HepG2 (cell line): ENCODE results near the gene SPATA13. TPM values are rescaled to one million over a fixed set of nuclear protein-coding genes. Genes with fewer than 3 reads are reported as not detected.

Experiments used
- ATF1 ChIP-seq: IDR thresholded peaks from 2 replicates; pipeline ENCODE4 v1.6.1; 2016; ENCODE audit warnings: mild to moderate bottlenecking, control low read depth
- CSRNP1 ChIP-seq: sonication (generic); formaldehyde crosslinking; IDR thresholded peaks from 2 replicates; pipeline ENCODE4 v1.8.1; 2023; ENCODE audit warnings: mild to moderate bottlenecking, missing genetic modification reagents
- FOXM1 ChIP-seq: sonication (generic); formaldehyde crosslinking; IDR thresholded peaks from 2 replicates; pipeline ENCODE4 v1.5.0; 2020; ENCODE audit warnings: missing genetic modification reagents
- FOXP1 ChIP-seq, 2 experiments: fragments of 450-650 bp in 1 of 2; IDR thresholded peaks; 2 replicates each; pipeline ENCODE4 v1.6.1; 2017 to 2018; ENCODE audit warnings: antibody characterized with exemption in 1 of 2
- HIC2 ChIP-seq: sonication (generic); formaldehyde crosslinking; IDR thresholded peaks from 2 replicates; pipeline ENCODE4 v1.9.0; 2022; ENCODE audit warnings: low read depth, missing genetic modification reagents
- HMG20A ChIP-seq: IDR thresholded peaks from 2 replicates; pipeline ENCODE4 v1.6.1; 2016; ENCODE audit warnings: borderline replicate concordance
- HNF4A ChIP-seq: sonication (generic); formaldehyde crosslinking; IDR thresholded peaks from 2 replicates; pipeline ENCODE4 v1.4.0; 2020; ENCODE audit warnings: missing genetic modification reagents
- KLF16 ChIP-seq, 2 experiments: sonication (generic) in 1 of 2; formaldehyde crosslinking in 1 of 2; IDR thresholded peaks; 2 replicates each; pipeline versions ENCODE4 v1.6.1 to v1.8.0; 2016 to 2023; ENCODE audit warnings: missing genetic modification reagents in 2 of 2, missing compliant biosample characterization in 1 of 2
- NCOA2 ChIP-seq: sonication (generic); formaldehyde crosslinking; IDR thresholded peaks from 2 replicates; pipeline ENCODE4 v1.8.0; 2022; ENCODE audit warnings: inconsistent platforms
- RBM22 ChIP-seq: fragments of 200-400 bp; formaldehyde crosslinking; optimal IDR thresholded peaks from 2 replicates; pipeline ENCODE3; 2017; ENCODE audit warnings: mild to moderate bottlenecking, low read length, moderate library complexity
- SAP130 ChIP-seq: IDR thresholded peaks from 2 replicates; pipeline ENCODE4 v1.6.1; 2016; ENCODE audit warnings: low read depth
- SIX1 ChIP-seq: sonication (generic); formaldehyde crosslinking; IDR thresholded peaks from 2 replicates; pipeline ENCODE4 v1.4.0; 2020; ENCODE audit warnings: missing genetic modification reagents, borderline replicate concordance
- SMAD1 ChIP-seq: sonication (generic); formaldehyde crosslinking; IDR thresholded peaks from 2 replicates; pipeline ENCODE4 v1.4.0; 2020; ENCODE audit warnings: missing genetic modification reagents, low read depth, mild to moderate bottlenecking, borderline replicate concordance
- SNAPC2 ChIP-seq: sonication (generic); formaldehyde crosslinking; IDR thresholded peaks from 2 replicates; pipeline ENCODE4 v1.8.1; 2022; ENCODE audit warnings: mild to moderate bottlenecking, missing genetic modification reagents
- ZEB1 ChIP-seq: IDR thresholded peaks from 2 replicates; pipeline ENCODE4 v1.6.1; 2012; ENCODE audit warnings: mild to moderate bottlenecking, low read depth, inconsistent platforms; ENCODE audit not compliant: insufficient replicate concordance
- ZNF549 ChIP-seq: sonication (generic); formaldehyde crosslinking; IDR thresholded peaks from 2 replicates; pipeline ENCODE4 v1.5.0; 2020; ENCODE audit warnings: missing genetic modification reagents
- ZNF550 ChIP-seq: sonication (generic); formaldehyde crosslinking; IDR thresholded peaks from 2 replicates; pipeline ENCODE4 v1.4.0; 2020; ENCODE audit warnings: mild to moderate bottlenecking, missing genetic modification reagents, borderline replicate concordance
- ZNF644 ChIP-seq: IDR thresholded peaks from 2 replicates; pipeline ENCODE4 v1.6.1; 2016; ENCODE audit warnings: low read depth
- ZNF704 ChIP-seq: sonication (generic); formaldehyde crosslinking; IDR thresholded peaks from 2 replicates; pipeline ENCODE4 v1.8.1; 2023; ENCODE audit warnings: mild to moderate bottlenecking, inconsistent platforms, moderate library complexity, missing genetic modification reagents, borderline replicate concordance
- ZNF891 ChIP-seq: sonication (generic); formaldehyde crosslinking; IDR thresholded peaks from 2 replicates; pipeline ENCODE4 v1.5.0; 2020; ENCODE audit warnings: mild to moderate bottlenecking, missing genetic modification reagents
- polyA plus RNA-seq, 8 experiments: library from polyadenylated mRNA; depleted of rRNA in 3 of 8; stranded (reverse) in 7 of 8; unstranded in 1 of 8; fragments of >200 nt; fragmentation: Illumina TruSeq in 4 of 8; extraction: Trizol in 4 of 8; gene quantifications; 2 replicates each; pipeline versions ENCODE4 v1.2.1 to v1.2.3, GENCODE V29; 2011 to 2016; ENCODE audit warnings: low read depth in 4 of 8, missing spikeins in 1 of 8, mixed read lengths in 1 of 8; ENCODE audit not compliant: insufficient read depth in 1 of 8
- total RNA-seq, 5 experiments: library from RNA; depleted of rRNA; stranded (reverse); fragments of >200 nt; fragmentation: Illumina TruSeq; extraction: Trizol; gene quantifications; 2 replicates each; pipeline ENCODE4 v1.2.3, GENCODE V29; 2016; ENCODE audit warnings: low read depth in 1 of 5
- TF ChIP-seq, protein P1 (sequence below): sonication (generic); formaldehyde crosslinking; conservative IDR thresholded peaks from 2 replicates; pipeline ENCODE4 v1.8.1; 2023; ENCODE audit warnings: missing genetic modification reagents

The SPATA13 gene
- total and polyA plus RNA-seq, 2 of the 13 experiments (the other 11 are each of a cell fraction or from before 2014, with no cell fraction given), result 11.3 to 14.2 TPM

- TF ChIP-seq ZNF550 (CRISPR knock-in tag), result no peak
- TF ChIP-seq FOXM1 (CRISPR knock-in tag), result no peak
- no peak for TF ChIP-seq KLF16 (CRISPR knock-in tag; IDR thresholded peaks at IDR 0.05)
- no peak for TF ChIP-seq ZNF549 (CRISPR knock-in tag)
- TF ChIP-seq, protein P1, sequence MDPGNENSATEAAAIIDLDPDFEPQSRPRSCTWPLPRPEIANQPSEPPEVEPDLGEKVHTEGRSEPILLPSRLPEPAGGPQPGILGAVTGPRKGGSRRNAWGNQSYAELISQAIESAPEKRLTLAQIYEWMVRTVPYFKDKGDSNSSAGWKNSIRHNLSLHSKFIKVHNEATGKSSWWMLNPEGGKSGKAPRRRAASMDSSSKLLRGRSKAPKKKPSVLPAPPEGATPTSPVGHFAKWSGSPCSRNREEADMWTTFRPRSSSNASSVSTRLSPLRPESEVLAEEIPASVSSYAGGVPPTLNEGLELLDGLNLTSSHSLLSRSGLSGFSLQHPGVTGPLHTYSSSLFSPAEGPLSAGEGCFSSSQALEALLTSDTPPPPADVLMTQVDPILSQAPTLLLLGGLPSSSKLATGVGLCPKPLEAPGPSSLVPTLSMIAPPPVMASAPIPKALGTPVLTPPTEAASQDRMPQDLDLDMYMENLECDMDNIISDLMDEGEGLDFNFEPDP, result no peak
- TF ChIP-seq CSRNP1 (CRISPR knock-in tag), result no peak
- TF ChIP-seq ZNF644 (CRISPR knock-in tag), result peak; percentile 71; the same call in 1 of the 2 replicates
- no peak for TF ChIP-seq ZNF704 (CRISPR knock-in tag)
- no peak for TF ChIP-seq SMAD1 (CRISPR knock-in tag)
- 0 out of 2 replicates have a peak, but pooled peaks have one; percentile 41 for TF ChIP-seq SIX1
- TF ChIP-seq RBM22, result no peak
- TF ChIP-seq HIC2 (CRISPR knock-in tag), result 0 out of 2 replicates have a peak, but pooled peaks have one; percentile 77
- TF ChIP-seq HMG20A (CRISPR knock-in tag), result no peak
- peak; percentile 32 for TF ChIP-seq ZEB1
- no peak for TF ChIP-seq ZNF891
- TF ChIP-seq SAP130, result peak; percentile 16; the same call in 1 of the 2 replicates
- peak; percentile 20 for TF ChIP-seq NCOA2 (CRISPR knock-in tag)
- TF ChIP-seq FOXP1 (IDR thresholded peaks at IDR 0.05), result no peak
- peak; percentile 74 for TF ChIP-seq FOXP1 (CRISPR knock-in tag; IDR thresholded peaks at IDR 0.05)
- no peak for TF ChIP-seq SNAPC2 (CRISPR knock-in tag)
- TF ChIP-seq HNF4A, result peak; percentile 37; the same call in 1 of the 2 replicates
- TF ChIP-seq ATF1 (CRISPR knock-in tag), result no peak
Measured at GRCh38 chr13:24182703-24183081, 22.2 kb downstream of the SPATA13 start (continued).
